ENCODE measurements around the gene IL23R.

DNA sequence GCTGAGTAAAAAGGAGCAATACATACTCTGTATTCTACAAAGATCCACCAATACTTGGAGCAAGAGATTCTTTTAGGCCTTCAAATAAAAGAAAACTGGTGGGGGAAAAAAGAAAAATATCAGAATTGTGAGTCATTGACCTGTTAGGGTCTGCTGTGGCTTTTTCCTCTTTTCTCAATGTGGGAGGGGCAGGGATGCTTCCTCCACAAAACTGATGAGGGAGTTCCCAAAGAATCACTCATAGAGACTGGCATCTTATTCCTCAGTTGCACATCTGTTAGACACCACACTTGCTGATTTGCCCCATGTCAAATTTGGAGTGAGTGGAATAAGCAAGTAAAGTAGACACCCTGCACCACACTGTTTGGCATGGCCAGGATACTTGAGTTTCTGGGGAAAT, 48.1 kb upstream of the IL23R start:
- TF ChIP-seq, protein P1, sequence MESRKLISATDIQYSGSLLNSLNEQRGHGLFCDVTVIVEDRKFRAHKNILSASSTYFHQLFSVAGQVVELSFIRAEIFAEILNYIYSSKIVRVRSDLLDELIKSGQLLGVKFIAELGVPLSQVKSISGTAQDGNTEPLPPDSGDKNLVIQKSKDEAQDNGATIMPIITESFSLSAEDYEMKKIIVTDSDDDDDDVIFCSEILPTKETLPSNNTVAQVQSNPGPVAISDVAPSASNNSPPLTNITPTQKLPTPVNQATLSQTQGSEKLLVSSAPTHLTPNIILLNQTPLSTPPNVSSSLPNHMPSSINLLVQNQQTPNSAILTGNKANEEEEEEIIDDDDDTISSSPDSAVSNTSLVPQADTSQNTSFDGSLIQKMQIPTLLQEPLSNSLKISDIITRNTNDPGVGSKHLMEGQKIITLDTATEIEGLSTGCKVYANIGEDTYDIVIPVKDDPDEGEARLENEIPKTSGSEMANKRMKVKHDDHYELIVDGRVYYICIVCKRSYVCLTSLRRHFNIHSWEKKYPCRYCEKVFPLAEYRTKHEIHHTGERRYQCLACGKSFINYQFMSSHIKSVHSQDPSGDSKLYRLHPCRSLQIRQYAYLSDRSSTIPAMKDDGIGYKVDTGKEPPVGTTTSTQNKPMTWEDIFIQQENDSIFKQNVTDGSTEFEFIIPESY (IDR thresholded peaks at IDR 0.05): no peak
- TF ChIP-seq FOXA1 (IDR thresholded peaks at IDR 0.05): no peak
- no peak for TF ChIP-seq NR2F2 (IDR thresholded peaks at IDR 0.05)
- no peak for TF ChIP-seq FOXA2 (IDR thresholded peaks at IDR 0.05)
- TF ChIP-seq, protein P2, sequence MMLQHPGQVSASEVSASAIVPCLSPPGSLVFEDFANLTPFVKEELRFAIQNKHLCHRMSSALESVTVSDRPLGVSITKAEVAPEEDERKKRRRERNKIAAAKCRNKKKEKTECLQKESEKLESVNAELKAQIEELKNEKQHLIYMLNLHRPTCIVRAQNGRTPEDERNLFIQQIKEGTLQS (IDR thresholded peaks at IDR 0.05): no peak
- no peak for TF ChIP-seq YY1 (IDR thresholded peaks at IDR 0.05)
- TF ChIP-seq, protein P3, sequence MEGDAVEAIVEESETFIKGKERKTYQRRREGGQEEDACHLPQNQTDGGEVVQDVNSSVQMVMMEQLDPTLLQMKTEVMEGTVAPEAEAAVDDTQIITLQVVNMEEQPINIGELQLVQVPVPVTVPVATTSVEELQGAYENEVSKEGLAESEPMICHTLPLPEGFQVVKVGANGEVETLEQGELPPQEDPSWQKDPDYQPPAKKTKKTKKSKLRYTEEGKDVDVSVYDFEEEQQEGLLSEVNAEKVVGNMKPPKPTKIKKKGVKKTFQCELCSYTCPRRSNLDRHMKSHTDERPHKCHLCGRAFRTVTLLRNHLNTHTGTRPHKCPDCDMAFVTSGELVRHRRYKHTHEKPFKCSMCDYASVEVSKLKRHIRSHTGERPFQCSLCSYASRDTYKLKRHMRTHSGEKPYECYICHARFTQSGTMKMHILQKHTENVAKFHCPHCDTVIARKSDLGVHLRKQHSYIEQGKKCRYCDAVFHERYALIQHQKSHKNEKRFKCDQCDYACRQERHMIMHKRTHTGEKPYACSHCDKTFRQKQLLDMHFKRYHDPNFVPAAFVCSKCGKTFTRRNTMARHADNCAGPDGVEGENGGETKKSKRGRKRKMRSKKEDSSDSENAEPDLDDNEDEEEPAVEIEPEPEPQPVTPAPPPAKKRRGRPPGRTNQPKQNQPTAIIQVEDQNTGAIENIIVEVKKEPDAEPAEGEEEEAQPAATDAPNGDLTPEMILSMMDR (IDR thresholded peaks at IDR 0.05; ENCODE audit: low read depth, low read length, missing input control): no peak
- no peak for TF ChIP-seq GABPA (IDR thresholded peaks at IDR 0.05 in 1 of 2, conservative IDR thresholded peaks at IDR 0.05 in 1 of 2)
- no peak for TF ChIP-seq TAF1 (conservative IDR thresholded peaks at IDR 0.05)
- no peak for TF ChIP-seq RXRA (IDR thresholded peaks at IDR 0.05)
- no peak for TF ChIP-seq SP1 (IDR thresholded peaks at IDR 0.05)

Measured in liver (tissue), 3 donors.